ENCODE data around the gene ANXA10. TPM values are rescaled to one million over a fixed set of nuclear protein-coding genes. Genes with fewer than 3 reads are reported as not detected.
"Not testable (repeated sequence)": the region's sequence is repeated elsewhere in the genome, so short reads cannot be mapped to it uniquely, and the experiment has no call there.

The ANXA10 gene
- total and polyA plus RNA-seq, 2 experiments from 2014 or later: not detected

GRCh38 chr4:168199260-168199957, 107.1 kb downstream of the ANXA10 start:
- no peak overlapping the region for H3K4me3 ChIP-seq
- TF ChIP-seq, protein P1, sequence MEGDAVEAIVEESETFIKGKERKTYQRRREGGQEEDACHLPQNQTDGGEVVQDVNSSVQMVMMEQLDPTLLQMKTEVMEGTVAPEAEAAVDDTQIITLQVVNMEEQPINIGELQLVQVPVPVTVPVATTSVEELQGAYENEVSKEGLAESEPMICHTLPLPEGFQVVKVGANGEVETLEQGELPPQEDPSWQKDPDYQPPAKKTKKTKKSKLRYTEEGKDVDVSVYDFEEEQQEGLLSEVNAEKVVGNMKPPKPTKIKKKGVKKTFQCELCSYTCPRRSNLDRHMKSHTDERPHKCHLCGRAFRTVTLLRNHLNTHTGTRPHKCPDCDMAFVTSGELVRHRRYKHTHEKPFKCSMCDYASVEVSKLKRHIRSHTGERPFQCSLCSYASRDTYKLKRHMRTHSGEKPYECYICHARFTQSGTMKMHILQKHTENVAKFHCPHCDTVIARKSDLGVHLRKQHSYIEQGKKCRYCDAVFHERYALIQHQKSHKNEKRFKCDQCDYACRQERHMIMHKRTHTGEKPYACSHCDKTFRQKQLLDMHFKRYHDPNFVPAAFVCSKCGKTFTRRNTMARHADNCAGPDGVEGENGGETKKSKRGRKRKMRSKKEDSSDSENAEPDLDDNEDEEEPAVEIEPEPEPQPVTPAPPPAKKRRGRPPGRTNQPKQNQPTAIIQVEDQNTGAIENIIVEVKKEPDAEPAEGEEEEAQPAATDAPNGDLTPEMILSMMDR (IDR thresholded peaks at IDR 0.05; ENCODE audit: low read depth, low read length): no peak
- DNase-seq (ENCODE audit: low read depth in 1 of 2, low spot score in 1 of 2): no peak
- H3K27me3 ChIP-seq: no peaks in the 10 kb centered on the region
- no peaks in the 10 kb centered on the region for H3K9me3 ChIP-seq (ENCODE audit: low read depth)
- H3K27ac ChIP-seq: no peak overlapping the region
- no peaks in the 10 kb centered on the region for H3K36me3 ChIP-seq
- no peaks in the 10 kb centered on the region for H3K4me1 ChIP-seq (ENCODE audit: low read depth)

- H3K9me3 ChIP-seq (ENCODE audit: low read depth): no peaks in the 10 kb centered on the region
- no peaks in the 10 kb centered on the region for H3K27me3 ChIP-seq
- no peaks in the 10 kb centered on the region for H3K4me1 ChIP-seq (ENCODE audit: low read depth)
- TF ChIP-seq, protein P1 (IDR thresholded peaks at IDR 0.05; ENCODE audit: low read depth, low read length): no peak
- H3K36me3 ChIP-seq: no peaks in the 10 kb centered on the region
- H3K27ac ChIP-seq: no peak overlapping the region
- no peak overlapping the region for H3K4me3 ChIP-seq
- DNase-seq (ENCODE audit: low read depth in 1 of 2, low spot score in 1 of 2): no peak
Measured at GRCh38 chr4:168200685-168201084, 108.3 kb downstream of the ANXA10 start.

DNA sequence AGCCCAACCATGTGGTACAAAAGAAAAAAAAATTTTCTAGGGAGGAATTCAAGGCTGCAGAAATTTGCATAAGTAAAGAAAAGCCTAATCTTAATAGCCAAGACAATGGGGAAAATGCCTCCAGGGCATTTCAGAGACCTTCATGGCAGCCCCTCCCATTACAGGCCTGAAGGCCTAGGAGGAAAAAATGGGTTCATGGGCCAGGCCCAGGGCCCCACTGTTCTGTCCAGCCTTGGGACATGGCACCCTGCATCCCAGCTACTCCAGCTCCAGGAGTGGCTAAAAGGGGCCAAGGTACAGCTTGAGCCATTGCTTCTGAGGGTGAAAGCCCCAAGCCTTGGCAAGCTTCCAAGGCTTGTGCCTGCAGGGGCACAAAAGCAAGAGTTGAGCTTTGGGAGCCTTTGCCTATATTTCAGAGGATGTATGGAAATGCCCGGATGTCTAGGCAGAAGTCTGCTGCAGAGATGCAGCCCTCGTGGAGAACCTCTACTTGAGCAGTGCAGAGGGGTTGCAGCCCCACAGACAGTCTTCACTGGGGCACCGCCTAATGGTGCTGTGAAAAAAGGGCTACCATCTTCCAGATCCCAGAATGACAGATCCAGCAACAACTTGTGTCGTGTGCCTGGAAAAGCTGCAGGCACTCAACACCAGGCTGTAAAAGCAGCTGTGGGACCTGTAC, 111.0 kb downstream of the ANXA10 start:
- H3K9me3 ChIP-seq (ENCODE audit: low read depth): no peaks in the 10 kb centered on the region
- H3K27ac ChIP-seq: no peak overlapping the region
- DNase-seq (ENCODE audit: low read depth in 1 of 2, low spot score in 1 of 2): no peak
- TF ChIP-seq, protein P1 (IDR thresholded peaks at IDR 0.05; ENCODE audit: low read depth, low read length): no peak
- H3K27me3 ChIP-seq: no peaks in the 10 kb centered on the region
- no peaks in the 10 kb centered on the region for H3K4me1 ChIP-seq (ENCODE audit: low read depth)
- no peak overlapping the region for H3K4me3 ChIP-seq
- H3K36me3 ChIP-seq: no peaks in the 10 kb centered on the region

GRCh38 chr4:168208957-168209614, 116.7 kb downstream of the ANXA10 start:
- Histone ChIP-seq H3K27ac (no peak overlapping the region), H3K9me3 (ENCODE audit: low read depth) (no peaks in the 10 kb centered on the region), H3K36me3 (no peaks in the 10 kb centered on the region), H3K4me3 (no peak overlapping the region), H3K4me1 (ENCODE audit: low read depth) (no peaks in the 10 kb centered on the region), H3K27me3 (no peaks in the 10 kb centered on the region)
- no peak for DNase-seq (ENCODE audit: low read depth in 1 of 2, low spot score in 1 of 2)
- TF ChIP-seq, protein P1 (IDR thresholded peaks at IDR 0.05; ENCODE audit: low read depth, low read length): no peak

DNA sequence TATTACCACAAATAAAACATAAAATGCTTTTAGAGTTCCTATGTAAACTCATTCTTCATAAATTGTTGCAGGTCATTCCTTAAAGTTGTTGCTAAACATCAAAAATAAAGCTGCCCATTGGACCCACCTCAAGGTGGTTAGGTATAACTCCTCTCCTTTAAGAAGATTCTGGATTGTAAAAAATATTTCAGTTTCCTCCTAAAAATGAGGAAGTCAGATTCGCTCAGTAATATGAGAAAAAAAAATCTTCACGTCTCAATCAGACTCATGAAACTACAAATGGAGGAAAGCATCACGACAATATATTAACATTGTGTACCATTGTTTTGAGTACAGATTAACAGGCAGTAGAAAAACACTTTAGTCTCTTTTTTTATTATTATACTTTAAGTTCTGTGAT, 120.3 kb downstream of the ANXA10 start:
- Histone ChIP-seq H3K27me3 (no peaks in the 10 kb centered on the region), H3K4me1 (ENCODE audit: low read depth) (no peaks in the 10 kb centered on the region)

DNA sequence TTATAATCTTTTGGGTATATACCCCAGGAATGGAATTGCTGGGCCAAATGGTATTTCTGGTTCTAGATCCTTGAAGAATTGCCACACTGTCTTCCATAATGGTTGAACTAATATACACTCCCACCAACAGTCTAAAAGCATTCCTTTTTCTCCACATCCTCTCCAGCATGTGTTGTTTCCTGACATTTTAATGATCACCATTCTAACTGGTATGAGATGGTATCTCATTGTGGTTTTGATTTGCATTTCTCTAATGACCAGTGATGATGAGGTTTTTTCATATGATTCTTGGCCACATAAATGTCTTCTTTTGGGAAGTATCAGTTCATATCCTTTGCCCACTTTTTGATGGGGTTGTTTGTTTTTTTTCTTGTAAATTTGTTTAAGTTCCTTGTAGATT, 121.2 kb downstream of the ANXA10 start:
- DNase-seq (ENCODE audit: low read depth in 1 of 2, low spot score in 1 of 2); H3K4me3 ChIP-seq; H3K4me1 ChIP-seq (ENCODE audit: low read depth); H3K9me3 ChIP-seq (ENCODE audit: low read depth); H3K27me3 ChIP-seq; H3K27ac ChIP-seq; H3K36me3 ChIP-seq: not testable (repeated sequence)

More for the DNA sequence above, 120.3 kb downstream of the ANXA10 start:
- DNase-seq (ENCODE audit: low read depth in 1 of 2, low spot score in 1 of 2): no peak
- no peak overlapping the region for H3K27ac ChIP-seq
- no peak overlapping the region for H3K4me3 ChIP-seq
- no peaks in the 10 kb centered on the region for H3K36me3 ChIP-seq
- TF ChIP-seq, protein P1 (IDR thresholded peaks at IDR 0.05; ENCODE audit: low read depth, low read length): no peak
- H3K9me3 ChIP-seq (ENCODE audit: low read depth): no peaks in the 10 kb centered on the region
